ENCODE results near the gene NTRK2. TPM values are rescaled to one million over a fixed set of nuclear protein-coding genes. Genes with fewer than 3 reads are reported as not detected.

Gene NTRK2
- total and polyA plus RNA-seq, 2 experiments from 2014 or later, result 0.03 TPM; not detected in 1

- Histone ChIP-seq H3F3A (replicated peaks; ENCODE audit: low read depth) (no peaks in the 10 kb centered on the region), H3K79me2 (replicated peaks; ENCODE audit: insufficient read depth) (no peaks in the 10 kb centered on the region), H3K4me1 (ENCODE audit: insufficient read depth) (peaks cover 2% of the 10 kb centered on the region; the same call in 1 of the 2 replicates), H3K4me2 (no peak overlapping the region), H3K27me3 (ENCODE audit: insufficient read depth) (no peaks in the 10 kb centered on the region), H3K36me3 (ENCODE audit: insufficient read depth) (no peaks in the 10 kb centered on the region), H3K4me3 (no peak overlapping the region), H3K9me2 (ENCODE audit: insufficient read depth) (no peaks in the 10 kb centered on the region), H3K27ac (ENCODE audit: low read depth) (no peak overlapping the region), H2AFZ (no peak overlapping the region), H4K20me1 (replicated peaks; ENCODE audit: insufficient read depth) (no peaks in the 10 kb centered on the region)
- Mint-ChIP-seq H3K36me3 (ENCODE audit: low read depth) (peaks cover 11% of the 10 kb centered on the region; the same call in 2 of the 3 replicates), H3K4me1 (peaks cover 1% of the 10 kb centered on the region; the same call in 2 of the 3 replicates), H3K4me3 (no peak overlapping the region), H3K27me3 (ENCODE audit: insufficient read depth, low read depth, poor library complexity) (peaks cover 2% of the 10 kb centered on the region), H3K27ac (no peak overlapping the region), H3K9me3 (peaks cover 20% of the 10 kb centered on the region)
- ATAC-seq (no peak), DNase-seq (ENCODE audit: low spot score) (no peak)
- TF ChIP-seq ZNF331 (CRISPR knock-in tag; IDR thresholded peaks at IDR 0.05; ENCODE audit: low read depth), result no peak
- TF ChIP-seq CREB1 (CRISPR knock-in tag; IDR thresholded peaks at IDR 0.05; ENCODE audit: low read depth), result no peak
- no peak for TF ChIP-seq ZNF462 (CRISPR knock-in tag; IDR thresholded peaks at IDR 0.05)
- TF ChIP-seq ZNF114 (CRISPR knock-in tag; IDR thresholded peaks at IDR 0.05), result no peak
- no peak for TF ChIP-seq REST (IDR thresholded peaks at IDR 0.05; ENCODE audit: unreplicated experiment)
- TF ChIP-seq NANOG (IDR thresholded peaks at IDR 0.05; ENCODE audit: borderline replicate concordance), result no peak
- TF ChIP-seq POLR2AphosphoS5 (IDR thresholded peaks at IDR 0.05; ENCODE audit: low read depth), result no peak
- no peak for TF ChIP-seq EZH2 (IDR thresholded peaks at IDR 0.05; ENCODE audit: low read depth, unreplicated experiment)
- TF ChIP-seq STAT1 (IDR thresholded peaks at IDR 0.05; ENCODE audit: unreplicated experiment), result no peak
- no peak for TF ChIP-seq CTCF (conservative IDR thresholded peaks at IDR 0.05; ENCODE audit: low read depth in 2 of 2)
- TF ChIP-seq EZH2phosphoT487 (IDR thresholded peaks at IDR 0.05; ENCODE audit: unreplicated experiment), result no peak
- TF ChIP-seq ETS1 (IDR thresholded peaks at IDR 0.05), result no peak
- TF ChIP-seq JUNB (IDR thresholded peaks at IDR 0.05; ENCODE audit: unreplicated experiment), result no peak
Observed at GRCh38 chr9:84996716-84997115, 327.2 kb downstream of the NTRK2 start.

Measured in GM23338 (cell line).